HG02943 (cell line): ENCODE data around the gene RPN2.

Experiments used
- ATAC-seq: cut with Tn5 transposase; IDR thresholded peaks from one replicate; pipeline ENCODE4 v1.9.1; 2021; ENCODE audit warnings: mild to moderate bottlenecking, low read depth, moderate library complexity; ENCODE audit not compliant: unreplicated experiment

RPN2 gene

GRCh38 chr20:37179683-37180524 lies 774 bp downstream of the RPN2 start:
- no peak for ATAC-seq

GRCh38 chr20:37185686-37186085 lies 6.6 kb downstream of the RPN2 start:
- ATAC-seq = no peak

GRCh38 chr20:37188787-37189186 lies 9.7 kb downstream of the RPN2 start:
- no peak for ATAC-seq

- ATAC-seq = no peak
Measured at GRCh38 chr20:37189416-37190016, 10.4 kb downstream of the RPN2 start.

GRCh38 chr20:37190354-37191112 lies 11.4 kb downstream of the RPN2 start:
- ATAC-seq = no peak

- no peak for ATAC-seq
Measured at GRCh38 chr20:37192137-37192854, 13.2 kb downstream of the RPN2 start.

- ATAC-seq = no peak
Measured at GRCh38 chr20:37193226-37193625, 14.1 kb downstream of the RPN2 start.

- ATAC-seq = no peak
Measured at GRCh38 chr20:37193821-37194220, 14.7 kb downstream of the RPN2 start.

GRCh38 chr20:37194621-37195417 lies 15.7 kb downstream of the RPN2 start:
- no peak for ATAC-seq

- no peak for ATAC-seq
Measured at GRCh38 chr20:37198932-37199660, 20.0 kb downstream of the RPN2 start.

- ATAC-seq = no peak
Measured at GRCh38 chr20:37200376-37200775, 21.2 kb downstream of the RPN2 start.

GRCh38 chr20:37200926-37201826 lies 22.0 kb downstream of the RPN2 start:
- no peak for ATAC-seq

- no peak for ATAC-seq
Measured at GRCh38 chr20:37201827-37202162, 22.7 kb downstream of the RPN2 start.

- no peak for ATAC-seq
Measured at GRCh38 chr20:37202267-37202943, 23.3 kb downstream of the RPN2 start.

- no peak for ATAC-seq
Measured at GRCh38 chr20:37204056-37204455, 24.9 kb downstream of the RPN2 start.

GRCh38 chr20:37205130-37205529 lies 26.0 kb downstream of the RPN2 start:
- no peak for ATAC-seq

GRCh38 chr20:37205794-37206193 lies 26.7 kb downstream of the RPN2 start:
- ATAC-seq = no peak

GRCh38 chr20:37207171-37207570 lies 28.0 kb downstream of the RPN2 start:
- no peak for ATAC-seq
